ENCODE data around the gene DEPDC5.

- TF ChIP-seq CTCF (IDR thresholded peaks at IDR 0.05) (no peak), POLR2A (IDR thresholded peaks at IDR 0.05) (no peak)
These were observed 122.5 kb downstream of the DEPDC5 start for GRCh38 chr22:31876156-31876920.

All from breast epithelium (tissue), 3 donors.